ENCODE data around the gene DUSP2. TPM values are rescaled to one million over a fixed set of nuclear protein-coding genes. Genes with fewer than 3 reads are reported as not detected.

The DUSP2 gene
- total RNA-seq, 1 donor from 2014 or later = 445 TPM

- Mint-ChIP-seq H3K27me3 (peaks cover 2% of the 10 kb centered on the region), H3K36me3 (ENCODE audit: low read depth) (peaks cover 1% of the 10 kb centered on the region), H3K27ac (no peak overlapping the region), H3K4me1 (no peaks in the 10 kb centered on the region), H3K9me3 (peaks cover 9% of the 10 kb centered on the region), H3K4me3 (no peak overlapping the region)
- no peak for DNase-seq
- intact Hi-C loops (cut with micrococcal nuclease) = no loop called here
Measured at GRCh38 chr2:96108151-96108540, 37.1 kb downstream of the DUSP2 start.

GRCh38 chr2:96107708-96108065, 37.6 kb downstream of the DUSP2 start:
- Mint-ChIP-seq H3K27ac (no peak overlapping the region), H3K4me3 (no peak overlapping the region), H3K9me3 (peaks cover 9% of the 10 kb centered on the region), H3K4me1 (no peaks in the 10 kb centered on the region), H3K36me3 (ENCODE audit: low read depth) (peaks cover 1% of the 10 kb centered on the region), H3K27me3 (peaks cover 2% of the 10 kb centered on the region)
- intact Hi-C loops (cut with micrococcal nuclease) = no loop called here
- no peak for DNase-seq

GRCh38 chr2:96106991-96107707, 38.1 kb downstream of the DUSP2 start:
- peaks cover 1% of the 10 kb centered on the region for H3K36me3 Mint-ChIP-seq (ENCODE audit: low read depth)
- peaks cover 9% of the 10 kb centered on the region for H3K9me3 Mint-ChIP-seq
- no peak overlapping the region for H3K27ac Mint-ChIP-seq
- no peak for DNase-seq
- no peak overlapping the region for H3K4me3 Mint-ChIP-seq
- intact Hi-C loops (cut with micrococcal nuclease) = no loop called here
- no peaks in the 10 kb centered on the region for H3K4me1 Mint-ChIP-seq
- peaks cover 2% of the 10 kb centered on the region for H3K27me3 Mint-ChIP-seq

- H3K4me1 Mint-ChIP-seq = no peaks in the 10 kb centered on the region
- H3K36me3 Mint-ChIP-seq (ENCODE audit: low read depth) = peaks cover 1% of the 10 kb centered on the region
- peaks cover 2% of the 10 kb centered on the region for H3K27me3 Mint-ChIP-seq
- intact Hi-C loops (cut with micrococcal nuclease) = no loop called here
- no peak for DNase-seq
- H3K27ac Mint-ChIP-seq = no peak overlapping the region
- H3K4me3 Mint-ChIP-seq = no peak overlapping the region
- peaks cover 9% of the 10 kb centered on the region for H3K9me3 Mint-ChIP-seq
Measured at GRCh38 chr2:96105994-96106715, 39.1 kb downstream of the DUSP2 start.

GRCh38 chr2:96105152-96105915, 39.9 kb downstream of the DUSP2 start:
- H3K27ac Mint-ChIP-seq = no peak overlapping the region
- H3K4me1 Mint-ChIP-seq = no peaks in the 10 kb centered on the region
- H3K4me3 Mint-ChIP-seq = no peak overlapping the region
- peaks cover 2% of the 10 kb centered on the region for H3K27me3 Mint-ChIP-seq
- intact Hi-C loops (cut with micrococcal nuclease) = no loop called here
- no peak for DNase-seq
- H3K9me3 Mint-ChIP-seq = peaks cover 9% of the 10 kb centered on the region
- peaks cover 1% of the 10 kb centered on the region for H3K36me3 Mint-ChIP-seq (ENCODE audit: low read depth)

- Mint-ChIP-seq H3K4me3 (no peak overlapping the region), H3K9me3 (peaks cover 9% of the 10 kb centered on the region)
- no peak for DNase-seq
Measured at GRCh38 chr2:96104487-96104861, 40.8 kb downstream of the DUSP2 start.

GRCh38 chr2:96103761-96104486, 41.3 kb downstream of the DUSP2 start:
- peaks cover 9% of the 10 kb centered on the region for H3K9me3 Mint-ChIP-seq
- H3K36me3 Mint-ChIP-seq (ENCODE audit: low read depth) = peaks cover 1% of the 10 kb centered on the region
- no peak overlapping the region for H3K4me3 Mint-ChIP-seq
- intact Hi-C loops (cut with micrococcal nuclease) = no loop called here
- H3K4me1 Mint-ChIP-seq = no peaks in the 10 kb centered on the region
- no peak overlapping the region for H3K27ac Mint-ChIP-seq
- DNase-seq = no peak
- peaks cover 2% of the 10 kb centered on the region for H3K27me3 Mint-ChIP-seq

More at GRCh38 chr2:96104487-96104861, 40.8 kb downstream of the DUSP2 start:
- no peaks in the 10 kb centered on the region for H3K4me1 Mint-ChIP-seq
- peaks cover 2% of the 10 kb centered on the region for H3K27me3 Mint-ChIP-seq
- H3K36me3 Mint-ChIP-seq (ENCODE audit: low read depth) = peaks cover 1% of the 10 kb centered on the region
- intact Hi-C loops (cut with micrococcal nuclease) = no loop called here
- no peak overlapping the region for H3K27ac Mint-ChIP-seq

GRCh38 chr2:96103187-96103601, 42.0 kb downstream of the DUSP2 start:
- intact Hi-C loops (cut with micrococcal nuclease) = no loop called here
- Mint-ChIP-seq H3K36me3 (ENCODE audit: low read depth) (peaks cover 1% of the 10 kb centered on the region), H3K4me1 (no peaks in the 10 kb centered on the region), H3K9me3 (peaks cover 9% of the 10 kb centered on the region), H3K4me3 (no peak overlapping the region), H3K27ac (no peak overlapping the region), H3K27me3 (peaks cover 2% of the 10 kb centered on the region)
- DNase-seq = no peak

- Mint-ChIP-seq H3K4me3 (no peak overlapping the region), H3K9me3 (peaks cover 9% of the 10 kb centered on the region), H3K27ac (no peak overlapping the region), H3K27me3 (peaks cover under 1% of the 10 kb centered on the region), H3K36me3 (ENCODE audit: low read depth) (peaks cover 1% of the 10 kb centered on the region), H3K4me1 (no peaks in the 10 kb centered on the region)
- intact Hi-C loops (cut with micrococcal nuclease) = no loop called here
- DNase-seq = no peak
Measured at GRCh38 chr2:96102596-96103186, 42.5 kb downstream of the DUSP2 start.

GRCh38 chr2:96100893-96101304, 44.3 kb downstream of the DUSP2 start:
- Mint-ChIP-seq H3K9me3 (peaks cover 9% of the 10 kb centered on the region), H3K4me1 (no peaks in the 10 kb centered on the region), H3K4me3 (no peak overlapping the region), H3K27ac (no peak overlapping the region), H3K36me3 (ENCODE audit: low read depth) (peaks cover 1% of the 10 kb centered on the region), H3K27me3 (peaks cover 3% of the 10 kb centered on the region)
- intact Hi-C loops (cut with micrococcal nuclease) = no loop called here
- DNase-seq = no peak

GRCh38 chr2:96099861-96100798, 45.1 kb downstream of the DUSP2 start:
- intact Hi-C loops (cut with micrococcal nuclease) = no loop called here
- peaks cover 1% of the 10 kb centered on the region for H3K36me3 Mint-ChIP-seq (ENCODE audit: low read depth)
- H3K27ac Mint-ChIP-seq = no peak overlapping the region
- peaks cover 4% of the 10 kb centered on the region for H3K9me3 Mint-ChIP-seq
- DNase-seq = no peak
- H3K4me1 Mint-ChIP-seq = no peaks in the 10 kb centered on the region
- H3K27me3 Mint-ChIP-seq = peaks cover 8% of the 10 kb centered on the region
- H3K4me3 Mint-ChIP-seq = no peak overlapping the region

- Mint-ChIP-seq H3K9me3 (no peaks in the 10 kb centered on the region), H3K27me3 (peaks cover 13% of the 10 kb centered on the region), H3K4me3 (no peak overlapping the region), H3K4me1 (no peaks in the 10 kb centered on the region), H3K36me3 (ENCODE audit: low read depth) (no peaks in the 10 kb centered on the region), H3K27ac (no peak overlapping the region)
- intact Hi-C loops (cut with micrococcal nuclease) = no loop called here
- DNase-seq = no peak
Measured at GRCh38 chr2:96098900-96099590, 46.2 kb downstream of the DUSP2 start.
